ENCODE data around the gene ZNF19.

- TF ChIP-seq CTCF (IDR thresholded peaks at IDR 0.05; ENCODE audit: insufficient read depth, low read length, poor library complexity, severe bottlenecking) (no peak), EZH2phosphoT487 (conservative IDR thresholded peaks at IDR 0.05; ENCODE audit: low read length) (no peak)
These were observed 1.9 kb upstream of the ZNF19 start for GRCh38 chr16:71491054-71491453.

Data from SU-DHL-6 (cell line).